Stimulated activated CD8-positive, alpha-beta memory T cell treated with anti-CD3 and anti-CD28 coated beads, Interleukin-15, amount 100 ng/mL, for 4 hours (primary cell): Measurements from ENCODE around the gene FAM83F.
"Not testable (repeated sequence)": the region's sequence is repeated elsewhere in the genome, so short reads cannot be mapped to it uniquely, and the experiment has no call there.

Experiments
- DNase-seq, 2 donors: peaks; one replicate each; pipeline ENCODE4 v3.0.0-alpha.2; 2020; ENCODE audit warnings: low read depth in 2 of 2

Gene FAM83F

DNA sequence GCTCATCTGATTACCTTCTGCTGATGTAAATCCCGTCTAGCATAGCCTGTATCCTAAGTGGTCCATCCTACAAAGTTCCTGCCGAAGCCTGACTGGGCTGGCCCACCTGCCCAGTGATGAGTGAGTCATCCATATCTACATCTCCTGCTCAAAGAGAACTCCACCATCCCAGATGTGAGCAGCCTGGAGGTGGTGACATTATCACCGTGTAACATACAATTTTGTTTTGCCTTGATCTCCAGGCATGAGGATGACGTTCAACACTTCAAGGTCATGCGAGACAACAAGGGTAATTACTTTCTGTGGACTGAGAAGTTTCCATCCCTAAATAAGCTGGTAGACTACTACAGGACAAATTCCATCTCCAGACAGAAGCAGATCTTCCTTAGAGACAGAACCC lies 29.0 kb upstream of the FAM83F start:
- DNase-seq = no peak

DNA sequence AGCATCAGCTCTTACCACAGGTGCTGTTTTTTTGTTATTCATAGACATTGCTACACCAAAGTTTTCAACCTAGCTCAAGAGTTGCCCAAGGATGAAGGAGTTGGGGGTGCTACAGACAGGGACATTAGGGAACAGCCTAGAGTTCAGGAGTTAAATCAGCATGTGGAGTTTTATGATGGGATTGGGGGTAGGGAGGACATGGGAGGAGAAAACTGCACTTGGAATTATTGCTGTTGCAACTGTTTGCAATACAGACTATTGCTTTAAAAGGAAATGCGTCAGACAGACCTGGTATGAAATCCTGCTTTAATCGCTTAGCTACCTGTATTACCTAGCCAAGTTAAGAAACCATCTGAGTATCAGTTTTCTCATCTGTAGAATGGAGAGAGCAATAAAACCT lies 28.3 kb upstream of the FAM83F start:
- DNase-seq = no peak

DNA sequence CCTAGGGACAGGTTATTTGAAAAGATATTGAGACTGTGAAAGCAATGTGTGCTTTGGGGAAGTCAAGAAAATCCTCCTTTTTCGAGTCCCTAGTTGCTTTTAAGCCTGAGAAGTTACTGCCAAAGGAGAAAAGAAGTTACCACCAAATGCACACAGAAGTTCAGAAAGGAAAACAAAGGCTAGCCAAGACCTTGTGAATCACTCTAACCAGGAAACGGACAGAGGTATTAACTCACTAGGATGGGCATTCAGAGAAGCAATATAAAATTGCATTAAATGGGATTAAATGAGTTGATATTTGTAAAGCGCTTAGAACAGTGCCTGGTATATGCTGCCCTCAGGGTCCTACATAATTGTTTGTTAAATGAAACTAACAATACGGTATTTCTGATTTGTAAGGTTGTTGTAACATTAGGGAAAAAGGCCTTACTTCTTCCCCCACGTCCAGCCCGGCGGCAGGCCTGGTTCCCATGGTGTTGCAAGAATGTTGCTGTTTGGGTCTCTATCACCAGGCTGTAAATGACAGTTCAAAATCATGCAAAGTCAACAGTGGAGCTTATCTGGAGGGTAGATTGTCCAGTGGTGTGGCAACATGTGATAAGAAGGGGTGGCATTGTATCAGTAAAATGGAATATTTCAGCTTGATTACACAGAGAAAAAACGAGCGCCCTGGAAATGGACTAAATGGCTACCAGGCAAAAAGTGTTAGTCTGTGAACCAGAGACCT lies 27.5 kb upstream of the FAM83F start:
- no peak for DNase-seq

DNA sequence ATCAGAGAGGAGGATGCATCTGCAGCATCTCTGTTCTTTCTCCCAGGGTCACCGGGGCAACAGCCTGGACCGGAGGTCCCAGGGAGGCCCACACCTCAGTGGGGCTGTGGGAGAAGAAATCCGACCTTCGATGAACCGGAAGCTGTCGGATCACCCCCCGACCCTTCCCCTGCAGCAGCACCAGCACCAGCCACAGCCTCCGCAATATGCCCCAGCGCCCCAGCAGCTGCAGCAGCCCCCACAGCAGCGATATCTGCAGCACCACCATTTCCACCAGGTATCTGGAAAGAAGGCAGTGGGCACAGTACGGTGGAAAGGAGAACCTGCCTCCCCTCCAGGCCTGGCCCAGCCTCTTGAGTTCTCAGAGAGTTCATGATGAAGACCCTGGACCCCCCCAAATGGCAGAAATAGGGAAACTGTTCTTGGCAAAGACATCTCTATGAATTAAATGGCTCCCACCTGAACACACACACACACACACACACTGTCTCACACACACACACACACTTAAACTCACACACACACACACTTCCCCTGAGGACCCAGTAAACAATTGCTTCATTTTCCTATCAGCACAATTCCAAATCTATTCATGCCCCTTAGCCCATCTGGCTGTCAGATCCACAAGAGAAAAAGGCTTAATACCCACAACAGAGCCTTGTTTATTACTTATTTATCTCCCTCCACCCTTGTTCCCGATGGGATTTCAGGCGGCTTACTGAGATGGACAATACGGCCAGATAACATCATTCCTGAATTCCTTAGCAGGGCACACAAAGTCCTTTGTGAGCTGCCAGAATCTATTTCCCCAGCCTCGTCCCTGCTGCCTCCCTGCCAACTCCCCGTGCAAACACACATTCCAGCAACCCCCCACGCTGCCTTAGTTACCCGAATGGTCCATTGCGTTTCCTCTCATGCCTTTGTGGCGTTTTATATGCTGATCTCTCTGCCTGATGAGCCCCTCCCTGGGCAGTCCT lies 26.5 kb upstream of the FAM83F start:
- DNase-seq = no peak

DNA sequence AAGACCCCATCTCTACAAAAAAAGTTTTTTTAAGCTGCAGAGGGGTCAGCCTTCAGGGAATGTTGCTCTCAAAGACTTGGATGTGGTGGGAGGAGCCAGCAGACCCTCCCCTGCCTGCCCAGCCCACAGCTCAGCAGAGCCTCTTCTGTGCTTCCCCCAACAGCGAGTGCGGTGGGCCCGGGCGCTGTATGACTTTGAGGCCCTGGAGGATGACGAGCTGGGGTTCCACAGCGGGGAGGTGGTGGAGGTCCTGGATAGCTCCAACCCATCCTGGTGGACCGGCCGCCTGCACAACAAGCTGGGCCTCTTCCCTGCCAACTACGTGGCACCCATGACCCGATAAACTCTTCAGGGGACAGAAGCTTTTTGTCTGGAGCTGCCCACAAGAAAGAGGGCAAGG lies 24.0 kb upstream of the FAM83F start:
- DNase-seq = no peak

DNA sequence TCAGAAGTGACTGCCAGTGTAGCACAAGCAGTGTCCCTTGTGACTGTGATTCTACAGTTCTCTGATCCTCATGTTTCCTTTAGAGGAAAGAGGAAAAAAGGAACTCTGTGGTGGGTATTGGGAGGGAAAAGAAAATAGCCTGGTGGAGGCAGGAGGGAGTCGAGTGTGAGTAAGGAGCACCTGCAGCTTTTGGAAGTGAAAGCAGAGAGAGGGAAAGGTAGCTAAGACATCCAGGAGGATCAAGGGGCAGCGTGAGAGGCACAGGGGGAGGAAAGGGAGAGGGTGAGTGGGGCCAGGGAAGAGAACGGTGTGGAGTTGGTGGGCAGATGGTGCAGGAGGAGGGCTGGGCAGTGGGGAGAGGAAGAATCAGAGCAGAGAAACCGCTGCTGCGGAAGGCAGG lies 22.1 kb upstream of the FAM83F start:
- no peak for DNase-seq

DNA sequence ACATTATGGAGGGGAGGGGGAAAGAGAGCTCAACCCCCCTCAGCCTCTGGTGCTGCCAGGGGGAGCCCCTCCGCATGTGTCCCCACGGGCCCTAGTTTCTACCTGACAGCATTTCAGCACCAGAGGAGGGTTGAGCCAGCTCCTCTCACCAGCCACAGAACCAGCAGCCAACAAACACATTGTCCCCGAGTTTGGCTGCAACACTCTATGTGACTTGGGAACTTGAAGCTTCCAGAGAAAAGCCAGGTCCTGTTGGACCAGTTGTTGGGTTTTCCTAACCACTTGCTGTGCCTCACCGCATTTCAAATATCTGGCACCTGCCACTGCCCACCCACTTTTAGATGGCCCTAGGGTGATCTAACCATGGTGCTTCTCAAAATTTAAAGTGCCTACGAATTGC lies 21.1 kb upstream of the FAM83F start:
- DNase-seq = no peak

DNA sequence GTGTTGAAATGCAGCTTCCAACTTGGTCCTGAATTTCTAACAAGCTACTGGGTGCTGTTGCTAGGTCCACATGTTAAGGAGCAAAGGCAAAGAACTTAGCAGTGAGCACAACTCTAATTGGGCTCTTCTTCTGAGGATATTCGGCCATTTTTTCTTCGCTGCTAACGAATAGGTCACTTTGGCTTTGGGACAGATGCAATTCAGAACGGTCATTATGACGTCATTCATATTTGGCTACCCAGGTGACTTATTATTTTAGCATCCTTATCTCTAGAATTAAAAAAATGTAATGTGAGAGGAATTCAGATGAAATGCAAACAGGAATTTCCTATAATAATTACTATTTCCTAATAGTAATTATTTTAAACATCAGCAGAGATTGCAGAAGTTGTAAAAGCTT lies 20.7 kb upstream of the FAM83F start:
- no peak for DNase-seq

DNA sequence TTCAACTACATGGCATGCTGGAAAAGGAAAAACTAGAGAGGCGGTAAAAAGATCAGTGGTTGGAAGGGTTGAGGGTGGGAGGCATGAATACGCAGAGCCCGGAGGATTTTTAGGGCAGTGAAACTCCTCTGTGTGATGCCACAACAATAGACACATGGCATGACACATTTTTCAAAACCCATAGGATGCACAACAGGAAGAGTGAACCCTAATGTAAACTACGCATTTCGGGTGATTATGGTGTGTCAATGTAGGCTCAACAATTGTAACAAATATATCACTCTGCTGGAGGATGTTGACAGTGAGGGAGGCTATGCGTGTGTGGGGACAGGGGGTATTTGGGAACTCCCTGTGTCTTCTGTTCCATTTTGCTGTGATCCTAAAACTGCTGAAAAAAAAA lies 15.7 kb upstream of the FAM83F start:
- DNase-seq = no peak

DNA sequence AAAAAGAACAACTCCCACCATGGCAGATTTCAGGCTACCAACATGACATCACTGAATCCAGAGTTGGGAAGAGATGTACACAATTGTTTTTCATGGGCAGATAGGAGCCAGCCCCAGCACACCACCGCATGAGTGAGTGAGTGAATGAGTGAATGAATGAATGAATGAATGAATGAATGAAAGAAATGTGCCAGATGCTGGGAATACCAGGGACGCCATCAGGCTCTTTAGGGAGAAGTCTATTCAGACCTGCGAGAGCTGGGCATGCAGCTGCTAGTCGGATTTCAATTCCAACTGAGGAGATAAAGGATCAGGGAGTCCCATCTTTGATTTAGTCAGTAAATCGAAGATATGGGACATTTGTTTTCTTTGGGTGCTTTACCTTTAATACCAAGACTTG lies 15.3 kb upstream of the FAM83F start:
- no peak for DNase-seq

DNA sequence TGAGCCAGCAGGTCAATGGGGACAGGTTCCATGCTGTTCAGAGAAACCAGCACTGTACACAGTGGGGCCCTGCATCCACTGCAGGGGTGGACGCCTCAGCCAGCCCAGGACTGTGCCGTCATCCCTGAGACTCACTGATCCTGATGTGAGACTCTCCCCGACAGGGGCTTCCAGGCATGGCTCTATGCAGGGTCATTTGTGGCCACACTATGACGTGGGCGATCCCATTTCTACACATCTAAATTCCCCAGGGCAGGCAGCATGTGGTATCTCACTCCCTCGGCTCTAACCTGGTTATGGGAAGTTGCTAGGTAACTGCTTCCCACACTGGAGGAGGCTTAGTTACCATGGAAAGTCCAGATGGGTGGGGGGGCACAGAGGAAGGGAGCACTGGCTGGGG lies 14.2 kb upstream of the FAM83F start:
- DNase-seq = no peak

DNA sequence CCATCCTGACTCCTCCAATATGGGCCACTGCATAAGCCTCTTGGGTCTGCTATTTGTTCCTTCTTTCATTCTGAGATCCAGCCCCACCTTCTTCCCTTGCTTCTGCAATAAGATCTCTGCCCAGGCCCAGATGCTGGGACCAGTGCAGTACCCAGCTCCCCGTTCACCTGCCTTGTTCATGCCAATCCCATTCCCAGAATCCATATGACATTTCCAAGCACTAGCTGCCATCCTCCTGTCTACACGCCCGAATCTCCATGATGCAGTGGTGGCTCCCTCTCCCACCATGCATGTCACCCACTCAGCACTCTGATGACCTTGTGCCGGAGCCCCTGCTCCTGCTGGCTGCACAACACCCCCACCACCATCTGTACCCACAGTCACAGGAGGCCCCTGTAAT lies 11.4 kb upstream of the FAM83F start:
- DNase-seq = no peak

DNA sequence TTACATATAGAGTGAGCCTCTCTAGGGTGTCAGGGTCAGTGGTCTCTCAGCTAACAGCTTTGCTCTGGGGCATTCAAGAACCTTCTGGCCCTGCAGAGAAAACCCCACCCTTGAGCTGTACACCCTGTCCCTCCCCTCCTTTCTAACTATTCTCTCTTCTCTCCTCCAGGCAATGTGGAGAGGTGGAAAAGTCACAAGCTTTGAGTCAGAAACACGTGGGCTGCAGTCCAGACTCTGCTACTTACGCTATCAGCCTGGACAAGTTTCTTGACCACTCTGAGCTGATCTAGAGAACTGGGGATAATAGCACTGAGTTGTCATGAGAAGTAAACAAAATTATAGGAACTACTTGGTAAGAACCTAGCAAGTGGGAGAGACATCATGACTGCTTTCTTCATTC lies 10.7 kb upstream of the FAM83F start:
- DNase-seq = no peak

DNA sequence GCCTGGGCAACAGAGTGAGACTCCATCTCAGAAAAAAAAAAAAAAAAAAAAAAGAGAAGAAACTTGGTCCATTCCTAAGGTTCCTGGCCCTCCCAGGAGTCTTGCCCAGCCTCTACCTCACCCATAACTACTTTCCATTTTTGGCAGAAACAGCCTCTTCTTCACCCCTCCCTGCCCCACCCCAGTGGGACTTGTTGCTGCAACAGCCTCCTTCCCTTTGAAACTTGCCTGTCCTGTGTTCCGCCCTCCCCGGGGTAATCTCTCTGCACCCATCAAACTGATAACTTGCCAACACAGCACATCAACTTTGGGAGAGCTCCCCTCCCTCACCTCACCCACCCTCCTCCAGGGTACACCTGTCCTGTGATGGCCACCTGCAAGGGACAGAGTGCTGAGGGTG lies 10.0 kb upstream of the FAM83F start:
- DNase-seq = no peak

DNA sequence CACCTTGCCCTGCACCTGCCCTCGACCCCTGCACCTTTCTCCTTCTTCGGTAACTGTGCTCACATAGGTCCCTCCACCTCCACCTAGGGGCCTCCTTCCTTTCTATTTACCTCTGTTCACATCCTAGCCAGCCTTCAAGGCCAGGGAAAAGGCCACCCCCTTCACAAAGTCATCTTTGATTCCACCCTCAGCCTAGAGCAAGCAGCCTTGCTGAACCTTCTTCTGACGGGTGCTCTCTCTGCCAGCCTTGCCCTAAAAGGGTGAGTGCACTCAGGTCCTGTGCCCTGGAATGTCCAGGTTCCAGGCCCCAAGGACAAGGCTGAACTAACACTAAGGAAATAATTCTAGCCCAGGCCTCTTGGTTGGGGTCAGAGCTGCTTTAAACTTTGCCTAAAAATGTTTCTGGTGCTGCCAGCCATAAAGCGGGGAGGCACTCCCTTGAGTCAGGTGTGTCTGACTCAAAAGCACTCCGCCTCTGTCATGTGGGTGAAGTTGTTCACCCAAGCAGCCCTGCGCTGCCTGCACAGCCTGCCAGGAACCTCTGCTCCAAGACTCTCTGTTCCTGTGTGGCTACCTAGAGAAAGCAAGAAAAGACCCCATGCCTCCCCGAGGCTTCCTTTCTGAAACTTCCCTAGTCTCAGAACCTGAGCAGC lies 9.2 kb upstream of the FAM83F start:
- DNase-seq = no peak

DNA sequence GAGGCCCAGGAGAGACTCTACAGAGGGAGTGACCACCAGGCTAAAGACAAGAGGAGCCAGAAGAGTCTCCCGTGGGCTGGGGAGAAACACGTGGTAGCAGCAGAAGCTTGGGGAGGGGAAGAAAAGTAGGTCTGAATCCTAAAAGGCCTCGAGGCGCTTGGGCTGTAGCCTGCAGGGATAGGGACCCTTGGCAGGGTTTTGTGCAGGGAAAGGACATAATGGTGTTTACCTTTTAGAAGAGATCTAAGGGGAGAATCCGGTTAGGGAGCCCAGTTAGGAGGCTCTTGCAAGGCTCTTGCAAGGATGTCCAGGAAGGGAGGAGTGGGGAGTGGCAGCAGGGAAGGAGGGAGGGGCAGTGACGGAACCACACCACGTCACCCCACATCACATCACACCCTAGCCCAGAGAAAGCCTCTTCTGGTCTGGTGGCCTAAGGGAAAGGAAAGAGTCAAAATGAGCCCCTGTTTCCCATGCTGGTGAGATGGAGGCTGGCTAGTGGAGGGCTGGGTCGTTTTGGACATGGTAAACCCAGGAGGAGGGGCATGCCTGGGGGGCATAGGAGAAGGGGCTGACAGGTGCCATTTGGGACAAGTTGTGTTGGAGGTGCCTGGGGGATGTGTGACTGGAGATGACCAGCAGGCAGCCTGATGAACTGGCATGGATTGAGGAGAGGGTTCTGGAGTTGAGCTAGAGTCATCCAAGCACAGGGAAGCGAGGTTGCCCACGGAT lies 6.2 kb upstream of the FAM83F start:
- no peak for DNase-seq

DNA sequence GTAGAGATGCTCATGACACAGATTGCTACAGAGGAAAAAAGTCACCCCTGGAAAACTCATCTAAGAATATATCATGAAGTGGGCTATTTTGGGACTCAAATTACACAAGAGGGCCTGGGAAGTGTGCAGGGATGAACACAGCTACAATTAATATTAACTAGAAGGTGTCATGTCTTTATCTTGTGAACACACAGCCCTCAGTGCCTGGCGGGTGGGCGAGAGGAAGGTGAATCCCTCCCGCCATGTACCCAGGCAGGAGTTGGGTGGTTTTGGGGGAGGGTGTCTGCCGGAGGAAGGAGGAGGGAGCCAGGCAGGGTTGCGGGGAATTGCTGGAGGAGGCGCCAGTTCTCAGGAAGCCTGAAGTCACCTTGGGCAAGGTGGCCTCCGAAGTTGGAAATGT lies 5.1 kb upstream of the FAM83F start:
- DNase-seq = no peak

DNA sequence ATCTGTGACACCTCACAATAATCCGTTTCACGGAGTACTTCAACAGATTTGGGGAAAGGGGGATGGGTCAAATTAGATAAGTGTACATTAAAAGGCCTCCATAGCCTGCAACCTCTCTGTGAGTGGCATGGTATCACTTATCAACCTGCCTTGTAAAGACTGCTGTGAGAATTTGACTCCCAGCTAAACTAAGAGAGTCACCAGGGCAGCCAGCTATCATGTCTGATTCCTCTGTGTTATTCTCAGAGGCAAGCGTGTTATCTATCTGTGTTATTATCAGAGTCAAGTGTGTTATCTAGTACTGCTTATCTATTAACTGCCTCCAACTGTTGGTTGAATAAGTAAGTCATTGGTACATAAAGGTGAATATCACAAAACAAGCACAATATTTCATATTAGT lies 4.1 kb upstream of the FAM83F start:
- no peak for DNase-seq

DNA sequence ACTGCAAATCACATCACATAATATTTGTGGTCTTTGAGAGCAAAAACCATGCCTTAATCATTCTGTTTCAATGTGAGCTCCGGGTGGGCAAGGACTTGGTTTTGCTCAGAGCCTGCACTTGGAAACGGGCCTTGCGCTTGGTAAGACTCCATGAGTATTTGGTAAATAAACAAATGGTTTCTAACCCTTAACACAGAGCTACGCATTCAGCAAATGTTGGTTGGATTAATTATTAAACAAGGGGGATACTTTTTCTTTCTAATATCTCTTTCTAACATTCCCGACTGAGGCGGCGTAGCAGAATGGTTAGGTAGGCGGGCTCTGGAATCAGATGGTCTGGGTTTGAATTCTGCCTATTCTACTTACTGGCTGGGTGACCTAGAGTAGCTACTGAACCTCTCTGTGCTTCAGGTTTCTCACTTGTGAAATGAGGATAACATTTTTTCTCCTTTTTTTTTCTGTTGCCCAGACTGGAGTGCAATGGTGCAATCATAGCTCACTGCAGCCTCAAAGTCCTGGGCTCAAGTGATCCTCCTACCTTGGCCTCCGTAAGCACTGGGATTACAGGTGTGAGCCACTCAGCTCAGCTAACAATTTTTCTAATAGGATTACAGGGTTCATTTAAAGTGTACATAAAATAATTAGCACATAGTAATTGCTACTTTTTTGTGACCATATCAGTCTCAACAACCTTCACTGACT lies 3.4 kb upstream of the FAM83F start:
- DNase-seq = no peak

DNA sequence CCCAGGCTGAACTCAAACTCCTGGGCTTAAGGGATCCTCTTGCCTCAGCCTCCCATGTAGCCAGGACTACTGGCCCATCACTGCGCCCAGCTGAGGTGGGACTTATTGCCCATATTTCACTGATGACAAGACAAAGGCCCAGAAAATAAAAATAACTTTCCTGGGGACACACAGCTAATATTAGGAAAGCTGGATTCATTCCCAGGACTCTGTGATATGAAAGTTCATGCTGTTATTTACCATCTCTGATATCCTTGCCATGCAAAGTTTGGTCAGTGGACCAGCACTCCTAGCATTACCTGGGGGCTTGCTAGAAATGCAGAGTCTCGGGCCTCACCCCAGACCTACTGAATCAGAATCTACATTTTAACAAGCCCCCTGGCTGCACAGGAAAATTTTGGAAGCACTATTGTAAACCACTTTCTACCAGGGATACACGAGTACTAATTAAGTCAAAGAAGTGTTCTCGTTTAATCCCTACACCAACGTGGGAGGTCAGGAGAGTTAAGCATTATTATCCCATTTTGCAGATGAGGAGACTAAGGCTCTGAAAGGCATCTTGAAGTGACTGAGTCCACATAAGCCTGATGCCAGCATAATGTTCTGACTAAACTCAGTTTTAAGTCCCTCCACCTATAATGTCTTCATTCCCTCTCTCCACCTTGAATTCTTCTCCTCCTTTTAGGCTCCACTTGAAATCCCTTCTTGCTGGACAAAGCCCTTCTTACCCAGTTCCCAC lies 2.5 kb upstream of the FAM83F start:
- no peak for DNase-seq

DNA sequence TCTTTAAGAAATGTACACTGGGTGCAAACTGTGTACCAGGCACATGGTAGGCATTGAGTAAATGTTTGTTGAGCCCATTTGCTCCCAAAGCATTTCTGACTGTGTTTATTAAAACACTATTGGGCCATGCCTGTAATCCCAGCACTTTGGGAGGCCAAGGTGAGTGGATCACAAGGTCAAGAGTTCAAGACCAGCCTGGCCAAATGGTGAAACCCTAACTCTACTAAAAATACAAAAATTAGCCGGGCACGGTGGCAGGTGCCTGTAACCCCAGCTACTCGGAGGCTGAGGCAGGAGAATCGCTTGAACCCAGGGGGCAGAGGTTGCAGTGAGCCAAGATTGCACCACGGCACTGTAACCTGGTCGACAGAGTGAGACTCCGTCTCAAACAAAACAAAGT lies 1.9 kb upstream of the FAM83F start:
- not testable (repeated sequence) for DNase-seq
